ENCODE measurements around the gene PPIP5K2. TPM values are rescaled to one million over a fixed set of nuclear protein-coding genes. Genes with fewer than 3 reads are reported as not detected.
"Not testable (repeated sequence)": the region's sequence is repeated elsewhere in the genome, so short reads cannot be mapped to it uniquely, and the experiment has no call there.

The PPIP5K2 gene
- total RNA-seq, 1 donor from 2014 or later = 85.0 TPM

DNA sequence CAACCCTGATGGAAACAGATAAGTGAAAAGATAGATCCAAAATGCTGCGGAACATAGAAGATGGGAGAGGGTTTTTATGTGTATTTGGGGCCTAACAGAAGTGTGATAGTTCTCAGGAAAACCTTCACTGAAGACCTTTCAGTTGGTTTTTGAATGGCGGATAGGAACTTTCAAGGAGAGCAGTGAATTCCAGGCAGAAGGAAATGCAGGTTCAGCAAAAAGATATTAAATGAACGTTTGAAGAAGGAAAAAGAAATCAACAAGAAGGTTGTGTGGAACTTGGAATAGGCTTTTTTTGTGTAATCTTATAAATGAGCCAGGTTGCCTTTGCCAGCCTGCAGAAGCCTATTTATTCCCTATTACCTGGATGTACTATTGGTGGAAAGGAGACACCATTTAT lies 2.1 kb downstream of the PPIP5K2 start:
- DNase-seq (ENCODE audit: low spot score) = no peak

GRCh38 chr5:103126557-103126956 lies 6.5 kb downstream of the PPIP5K2 start:
- no peak for DNase-seq (ENCODE audit: low spot score)

DNA sequence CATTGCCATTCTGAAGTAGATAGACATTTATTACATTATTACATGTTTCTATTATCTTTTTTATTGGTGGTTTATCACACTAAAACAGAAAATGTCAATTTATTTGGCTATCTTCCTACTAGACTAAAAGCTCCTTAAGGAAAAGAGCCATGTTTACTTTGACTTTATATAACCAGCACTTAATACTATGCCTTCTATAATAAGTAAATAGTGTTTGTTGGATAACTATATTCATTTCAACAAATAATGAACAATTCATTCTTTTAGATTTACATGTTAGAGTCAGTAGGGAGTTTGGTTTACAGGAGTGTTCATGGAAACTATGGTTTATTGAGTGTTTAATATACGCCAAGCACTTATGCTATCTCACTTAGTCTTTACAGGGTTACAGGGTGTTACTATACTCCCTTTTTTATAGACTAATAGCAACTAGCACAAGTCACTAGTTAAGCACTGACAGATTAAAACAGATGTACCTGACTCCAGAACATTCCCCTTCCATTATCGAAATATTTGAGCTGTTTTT lies 7.3 kb downstream of the PPIP5K2 start:
- no peak for DNase-seq (ENCODE audit: low spot score)

- no peak for DNase-seq (ENCODE audit: low spot score)
These were observed 8.1 kb downstream of the PPIP5K2 start for GRCh38 chr5:103128202-103128601.

- no peak for DNase-seq (ENCODE audit: low spot score)
These were observed 12.6 kb downstream of the PPIP5K2 start for GRCh38 chr5:103132684-103133083.

GRCh38 chr5:103133231-103133630 lies 13.1 kb downstream of the PPIP5K2 start:
- DNase-seq (ENCODE audit: low spot score) = no peak

GRCh38 chr5:103135461-103135860 lies 15.4 kb downstream of the PPIP5K2 start:
- no peak for DNase-seq (ENCODE audit: low spot score)

DNA sequence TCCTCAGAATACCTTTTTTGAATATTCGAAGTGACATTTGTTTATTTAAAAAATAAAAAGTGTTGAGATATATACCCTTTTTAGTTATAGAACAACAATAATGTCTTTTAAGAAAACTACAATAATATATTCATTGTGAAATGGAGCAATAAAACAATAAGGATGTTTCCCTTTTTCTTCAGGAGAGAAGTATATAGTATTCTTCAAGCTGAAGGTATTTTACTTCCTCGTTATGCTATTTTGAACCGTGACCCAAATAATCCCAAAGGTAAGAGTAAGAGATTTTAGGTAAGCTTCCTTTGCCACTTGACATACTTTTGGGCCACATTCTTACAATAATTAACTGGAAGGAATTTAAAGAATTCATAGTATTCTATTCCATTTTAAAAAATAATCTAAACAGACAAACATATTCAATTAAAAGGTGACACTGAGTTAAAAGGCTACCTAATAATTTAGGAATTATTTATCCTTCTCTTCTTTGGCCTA lies 18.1 kb downstream of the PPIP5K2 start:
- DNase-seq (ENCODE audit: low spot score) = no peak

- peak; percentile 75 for DNase-seq (ENCODE audit: low spot score)
These were observed 19.3 kb downstream of the PPIP5K2 start for GRCh38 chr5:103139264-103139865.

GRCh38 chr5:103142132-103142531 lies 22.0 kb downstream of the PPIP5K2 start:
- not testable (repeated sequence) for DNase-seq (ENCODE audit: low spot score)

DNA sequence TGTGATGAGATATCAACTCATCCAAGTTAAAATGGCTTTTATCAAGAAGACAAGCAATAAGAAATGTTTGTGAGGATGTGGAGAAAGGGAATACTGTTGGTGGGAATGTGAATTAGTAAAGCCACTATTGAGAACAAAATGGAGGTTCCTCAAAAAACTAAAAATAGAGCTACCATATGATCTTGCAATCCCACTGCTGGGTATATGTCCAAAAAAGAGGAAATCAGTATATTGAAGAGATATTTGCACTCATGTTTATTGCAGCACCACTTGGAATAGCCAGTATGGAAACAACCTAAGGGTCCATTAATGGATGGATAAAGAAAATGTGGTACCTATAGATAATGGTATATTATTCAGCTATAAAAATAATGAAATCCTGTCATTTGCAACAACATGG lies 25.1 kb downstream of the PPIP5K2 start:
- DNase-seq (ENCODE audit: low spot score) = no peak

DNA sequence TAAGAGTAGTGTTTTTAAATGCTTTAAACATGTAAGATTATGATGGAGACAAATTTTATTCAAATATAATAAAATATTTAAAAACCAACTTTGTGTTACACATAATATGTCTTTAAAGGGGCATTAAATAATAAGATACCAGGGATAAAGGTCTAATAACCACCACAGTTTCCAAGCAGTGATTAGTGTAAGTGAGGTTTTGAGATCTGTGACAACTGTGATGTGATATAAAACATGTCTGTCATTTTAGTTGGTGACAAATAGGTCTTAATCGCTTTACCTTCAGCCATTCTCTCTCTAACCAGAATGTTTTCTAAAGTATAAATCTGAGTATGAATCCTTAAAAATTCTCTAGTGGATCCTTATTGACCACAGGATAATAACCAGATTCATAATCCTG lies 28.1 kb downstream of the PPIP5K2 start:
- no peak for DNase-seq (ENCODE audit: low spot score)

DNA sequence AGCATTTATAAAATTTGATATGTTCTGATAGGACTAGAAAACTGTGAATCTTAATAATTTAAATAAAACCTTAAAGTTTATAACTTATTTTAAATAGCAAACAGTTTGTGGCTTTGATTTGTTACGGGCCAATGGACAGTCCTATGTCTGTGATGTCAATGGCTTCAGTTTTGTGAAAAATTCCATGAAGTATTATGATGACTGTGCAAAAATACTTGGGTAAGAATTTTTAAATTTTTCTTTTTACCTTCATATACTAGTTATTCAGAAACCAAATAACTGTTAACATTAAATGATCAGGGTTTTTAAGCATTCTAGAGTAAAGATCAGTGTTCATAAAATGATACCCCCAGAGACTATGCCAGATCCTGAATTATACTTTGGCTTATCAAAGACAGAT lies 31.1 kb downstream of the PPIP5K2 start:
- DNase-seq (ENCODE audit: low spot score) = no peak

DNA sequence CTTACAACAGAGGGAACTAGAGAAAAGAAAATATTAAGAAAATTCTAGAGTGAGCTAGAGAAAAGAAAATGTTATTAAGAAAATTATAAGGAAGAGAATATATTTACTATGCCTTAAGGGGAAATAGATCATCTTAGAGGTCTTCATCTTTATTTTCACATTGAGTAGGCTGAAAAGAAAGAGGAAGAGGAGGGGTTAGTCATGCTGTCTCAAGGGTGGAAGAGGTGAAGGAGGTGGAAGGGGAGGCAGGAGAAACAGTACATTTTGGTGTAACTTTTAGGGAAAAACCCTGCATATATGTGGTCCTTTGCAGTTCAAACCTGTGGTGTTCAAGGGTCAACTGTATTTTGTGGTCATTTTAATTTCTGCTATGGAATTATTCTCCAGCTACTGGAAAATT lies 46.6 kb downstream of the PPIP5K2 start:
- DNase-seq (ENCODE audit: low spot score) = no peak

DNA sequence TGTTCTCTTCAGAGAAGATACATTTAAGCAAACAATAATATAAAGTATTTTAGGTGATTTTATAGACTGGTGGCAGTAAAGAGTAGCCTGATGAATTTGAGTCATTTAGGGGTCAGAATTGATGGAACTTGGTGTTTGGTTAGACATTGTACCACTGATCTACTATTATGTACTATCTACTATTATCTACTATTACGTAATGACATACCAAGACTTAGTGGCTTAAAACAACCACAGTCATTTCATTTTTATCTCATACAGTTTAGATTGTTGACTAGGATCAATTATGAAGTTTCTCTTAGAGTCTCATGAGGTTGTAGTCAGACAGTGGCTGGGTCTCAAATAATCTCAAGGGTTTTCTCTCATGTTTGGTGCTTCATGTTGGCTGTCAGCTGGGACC lies 54.0 kb downstream of the PPIP5K2 start:
- DNase-seq (ENCODE audit: low spot score) = no peak

DNA sequence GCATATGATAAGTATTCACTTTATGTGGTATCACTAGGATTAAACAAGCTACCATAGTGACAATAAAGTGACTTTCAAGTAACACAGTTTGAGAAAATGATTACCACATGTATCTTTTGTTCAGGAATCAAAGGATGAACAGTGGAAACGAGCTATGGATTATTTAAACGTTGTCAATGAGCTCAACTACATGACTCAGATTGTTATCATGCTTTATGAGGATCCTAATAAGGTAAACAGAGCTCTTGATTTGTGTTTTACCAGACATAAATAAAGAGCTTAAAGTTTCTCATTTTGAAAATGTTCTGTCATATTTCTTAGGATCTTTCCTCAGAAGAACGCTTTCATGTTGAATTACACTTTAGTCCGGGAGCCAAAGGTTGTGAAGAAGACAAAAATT lies 57.4 kb downstream of the PPIP5K2 start:
- DNase-seq (ENCODE audit: low spot score) = no peak

DNA sequence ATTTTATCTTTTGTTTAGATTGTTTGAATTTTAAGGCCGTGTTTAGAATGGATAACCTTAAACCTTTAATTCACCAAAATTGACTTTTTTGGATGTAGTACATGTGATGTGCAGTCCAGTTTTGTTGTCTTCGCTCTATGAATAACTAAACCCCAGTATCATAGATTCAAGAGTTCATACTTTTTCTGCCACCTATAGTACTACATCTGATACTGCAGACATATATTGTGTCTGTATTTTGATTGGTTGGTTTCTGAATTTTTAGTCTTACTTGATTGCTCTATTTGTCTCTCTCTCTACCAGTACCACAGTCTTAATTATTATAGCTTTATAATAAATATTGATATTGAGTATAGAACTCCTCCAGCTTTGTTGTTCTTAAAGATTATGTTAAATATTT lies 58.1 kb downstream of the PPIP5K2 start:
- DNase-seq (ENCODE audit: low spot score) = no peak

DNA sequence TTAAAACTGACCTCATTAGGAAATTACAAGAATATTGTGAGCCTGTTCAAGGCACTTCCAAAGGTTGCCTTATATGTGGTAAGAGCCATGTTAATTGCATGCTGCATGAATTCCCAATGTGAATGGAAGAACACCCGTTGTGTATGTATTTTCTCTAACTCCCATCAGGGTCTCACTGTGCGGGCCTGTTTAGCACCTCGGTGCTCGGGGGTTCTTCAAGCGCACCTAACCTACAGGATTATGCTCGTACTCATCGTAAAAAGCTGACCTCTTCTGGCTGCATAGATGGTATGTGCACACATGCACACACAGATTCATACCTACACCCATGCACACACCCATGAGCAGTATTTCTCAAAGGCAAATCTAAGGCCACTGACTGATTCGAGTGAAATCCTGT lies 66.1 kb downstream of the PPIP5K2 start:
- no peak for DNase-seq (ENCODE audit: low spot score)

GRCh38 chr5:103188436-103188835 lies 68.3 kb downstream of the PPIP5K2 start:
- no peak for DNase-seq (ENCODE audit: low spot score)

DNA sequence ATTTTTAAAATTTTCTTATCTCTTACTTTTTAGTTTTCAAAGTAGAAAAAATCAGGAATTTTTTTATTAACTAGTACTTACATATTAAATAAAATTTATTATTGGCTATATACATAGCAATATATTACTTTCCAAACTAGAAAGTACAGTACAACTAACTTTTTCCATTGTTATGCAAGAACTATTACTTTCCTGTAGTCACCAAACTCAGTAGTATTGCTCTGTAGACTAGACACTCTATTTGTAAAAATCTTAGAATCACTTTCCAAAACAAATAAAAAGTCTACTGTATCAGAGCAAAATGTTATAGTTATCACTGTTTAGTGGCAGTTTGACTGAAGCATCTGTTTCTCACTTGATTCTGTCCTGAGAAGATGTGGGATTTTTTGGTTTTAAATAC lies 83.1 kb downstream of the PPIP5K2 start:
- DNase-seq (ENCODE audit: low spot score) = no peak

DNA sequence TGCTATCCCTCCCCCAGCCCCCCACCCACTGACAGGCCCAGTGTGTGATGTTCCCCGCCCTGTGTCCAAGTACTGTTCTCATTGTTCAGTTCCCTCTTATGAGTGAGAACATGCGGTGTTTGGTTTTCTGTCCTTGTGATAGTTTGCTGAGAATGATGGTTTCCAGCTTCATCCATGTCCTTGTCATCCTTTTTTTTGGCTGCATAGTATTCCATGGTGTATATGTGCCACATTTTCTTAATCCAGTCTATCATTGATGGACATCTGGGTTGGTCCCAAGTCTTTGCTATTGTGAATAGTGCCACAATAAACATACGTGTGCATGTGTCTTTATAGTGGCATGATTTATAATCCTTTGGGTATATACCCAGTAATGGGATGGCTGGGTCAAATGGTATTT lies 84.9 kb downstream of the PPIP5K2 start:
- not testable (repeated sequence) for DNase-seq (ENCODE audit: low spot score)

GRCh38 chr5:103205991-103206700 lies 86.0 kb downstream of the PPIP5K2 start:
- no peak for DNase-seq (ENCODE audit: low spot score)

DNA sequence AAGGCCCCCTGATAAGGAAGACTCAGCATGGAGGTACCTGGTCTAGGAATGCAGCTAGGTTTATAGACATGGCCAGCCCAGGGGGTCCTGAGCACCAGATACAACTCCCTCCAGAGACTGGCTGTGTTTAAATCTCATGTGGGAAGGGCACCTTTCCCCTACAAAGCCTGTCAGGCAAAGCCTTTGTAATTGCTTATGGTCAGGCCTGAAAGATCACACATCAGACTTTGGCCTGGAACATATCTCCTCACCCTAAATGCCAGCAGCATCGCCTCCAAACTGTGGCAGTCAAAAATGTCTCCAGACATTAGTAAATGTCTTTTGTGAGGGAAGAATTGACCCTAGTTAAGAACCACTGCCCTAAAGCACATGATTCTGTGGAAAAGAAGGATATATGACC lies 86.9 kb downstream of the PPIP5K2 start:
- DNase-seq (ENCODE audit: low spot score) = no peak

All from ureter (tissue), 1 donor.